Islet of Langerhans (tissue), 1 donor: ENCODE data around the gene FIBP.
"Not testable (repeated sequence)": the region's sequence is repeated elsewhere in the genome, so short reads cannot be mapped to it uniquely, and the experiment has no call there.

Source experiments
- FAIRE-seq: peaks from one replicate; lab custom pipeline; 2011; peaks lifted over from hg19 to GRCh38; lab: Jason Lieb, UNC

The FIBP gene

GRCh38 chr11:65912845-65913244 is 24.6 kb upstream of the FIBP start:
- no peak for FAIRE-seq

DNA sequence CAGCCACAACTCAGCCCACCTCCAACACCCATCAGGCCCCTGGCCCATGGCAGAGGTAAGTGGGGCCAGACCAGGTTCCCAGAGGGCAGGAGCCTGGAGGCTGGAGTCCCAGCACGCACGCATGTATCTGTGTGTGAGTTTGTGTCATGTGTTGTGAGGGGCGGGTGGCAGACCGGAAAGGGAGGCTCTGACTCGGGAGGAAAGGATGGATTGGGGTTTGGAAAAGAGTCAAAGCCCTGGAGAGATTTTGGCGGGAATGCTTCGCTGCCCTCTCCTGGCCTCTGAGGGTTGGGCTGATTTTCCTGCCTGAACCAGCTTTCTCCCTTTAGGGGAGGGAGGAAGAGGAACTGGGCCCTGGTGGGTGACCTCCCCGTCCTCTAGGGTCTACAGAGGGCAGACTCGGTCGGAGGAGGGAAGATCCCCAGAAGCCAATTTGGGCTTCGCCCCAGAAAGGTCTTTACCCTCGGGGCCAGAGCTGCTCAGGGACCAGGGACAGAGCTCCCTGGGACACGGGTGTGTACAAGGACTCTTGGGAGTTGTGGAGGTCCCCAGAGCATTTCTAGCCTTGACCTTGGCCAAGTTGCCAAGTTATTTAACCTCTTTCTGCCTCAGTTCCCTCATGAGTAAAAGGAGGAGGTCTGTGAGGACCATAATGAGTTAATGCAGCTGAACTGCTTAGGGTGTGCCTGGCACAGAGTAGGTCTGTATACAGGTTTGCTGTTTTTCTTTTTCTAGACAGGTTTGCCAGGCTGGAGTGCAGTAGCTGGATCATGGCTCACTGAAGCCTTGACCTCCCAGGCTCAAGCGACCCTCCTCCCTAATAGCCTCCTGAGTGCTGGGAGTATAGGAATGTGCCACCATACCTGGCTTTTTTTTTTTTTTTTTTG is 23.7 kb upstream of the FIBP start:
- FAIRE-seq = no peak

DNA sequence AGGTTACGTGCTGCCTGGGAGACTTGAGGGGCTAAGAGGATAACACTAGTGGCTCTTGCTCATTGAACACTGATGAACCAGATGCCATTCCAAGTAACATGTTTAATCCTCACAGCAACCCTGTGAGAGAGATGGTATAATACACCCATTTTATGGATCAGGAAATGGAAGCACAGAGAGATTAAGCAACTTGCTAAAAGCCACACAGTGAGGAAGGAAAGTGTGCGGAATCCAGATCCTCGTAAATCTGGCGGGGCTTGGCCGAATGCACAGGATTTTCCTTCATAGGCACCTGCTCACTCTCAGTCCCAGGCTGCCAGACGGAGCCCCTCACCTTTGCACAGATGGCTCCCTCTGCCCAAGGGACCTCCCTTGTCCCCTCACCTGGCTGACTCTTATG is 19.6 kb upstream of the FIBP start:
- no peak for FAIRE-seq

- no peak for FAIRE-seq
These were observed 18.3 kb upstream of the FIBP start for GRCh38 chr11:65906602-65907001.

GRCh38 chr11:65903715-65904114 is 15.4 kb upstream of the FIBP start:
- no peak for FAIRE-seq

- no peak for FAIRE-seq
These were observed 14.8 kb upstream of the FIBP start for GRCh38 chr11:65903068-65903481.

DNA sequence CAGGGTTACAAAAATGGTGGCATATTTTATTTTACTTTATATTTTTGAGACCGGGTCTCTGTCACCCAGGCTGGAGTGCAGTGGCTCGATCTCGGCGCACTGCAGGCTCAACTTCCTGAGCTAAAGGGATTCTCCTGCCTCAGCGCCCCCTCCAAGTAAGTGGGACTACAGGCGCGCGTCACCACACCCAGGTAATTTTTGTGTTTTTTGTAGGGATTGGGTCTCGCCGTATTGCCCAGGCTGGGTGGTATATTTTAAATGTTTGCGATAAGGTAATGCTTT is 12.6 kb upstream of the FIBP start:
- no peak for FAIRE-seq

GRCh38 chr11:65900125-65900898 is 12.0 kb upstream of the FIBP start, which contains the start of gene FOSL1:
Gene FOSL1 (minus strand): TSS chr11:65900388. CDS start chr11:65900339, 49 bp downstream.
- no peak for FAIRE-seq

GRCh38 chr11:65899356-65900124 is 11.3 kb upstream of the FIBP start:
- FAIRE-seq = no peak

- no peak for FAIRE-seq
These were observed 10.5 kb upstream of the FIBP start for GRCh38 chr11:65898656-65899355.

DNA sequence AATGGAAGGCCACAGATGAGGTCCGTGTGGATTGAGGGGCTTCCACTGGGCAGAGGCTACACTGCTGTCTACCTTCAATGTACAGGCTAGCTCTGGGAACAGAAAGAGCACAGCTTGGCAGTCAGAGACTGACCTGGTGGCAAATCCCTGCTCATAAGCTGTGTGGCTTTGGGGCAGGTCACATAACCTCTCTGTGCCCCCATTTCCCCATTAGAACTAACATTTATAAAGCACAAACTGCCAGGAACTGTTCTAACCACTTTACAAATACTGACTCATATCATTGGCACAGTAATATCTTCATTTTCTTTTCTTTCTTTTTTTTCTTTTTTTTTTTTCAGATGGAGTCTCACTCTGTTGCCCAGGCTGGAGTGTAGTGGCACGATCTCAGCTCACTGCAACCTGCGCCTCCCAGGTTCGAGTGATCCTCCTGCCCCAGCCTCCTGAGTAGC is 8.8 kb upstream of the FIBP start:
- FAIRE-seq = no peak

- no peak for FAIRE-seq
These were observed 8.0 kb upstream of the FIBP start for GRCh38 chr11:65896034-65896999.

DNA sequence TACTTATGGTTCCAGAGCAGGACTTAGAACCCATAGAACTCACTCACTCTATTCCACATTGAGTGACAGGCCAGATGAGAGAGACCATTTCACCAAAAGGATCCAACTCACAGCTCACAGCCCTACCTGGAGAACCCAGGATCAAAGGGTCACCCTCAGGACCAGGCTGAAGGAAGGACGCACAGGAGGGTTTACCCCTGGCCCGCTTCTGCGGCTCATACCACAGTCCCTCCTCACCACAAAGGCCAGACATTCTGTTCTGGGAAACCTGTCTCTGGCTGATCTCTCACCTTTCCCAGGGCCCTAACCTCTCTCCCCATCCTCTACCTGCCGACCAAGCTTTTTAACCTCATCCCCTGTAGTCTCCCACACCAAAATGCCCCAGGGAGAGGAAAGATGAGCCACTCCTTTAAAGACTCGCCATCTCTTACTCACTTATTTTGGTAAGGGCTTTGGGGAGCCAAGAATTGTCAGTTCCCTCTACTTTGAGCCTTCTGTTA is 7.3 kb upstream of the FIBP start:
- FAIRE-seq = no peak

DNA sequence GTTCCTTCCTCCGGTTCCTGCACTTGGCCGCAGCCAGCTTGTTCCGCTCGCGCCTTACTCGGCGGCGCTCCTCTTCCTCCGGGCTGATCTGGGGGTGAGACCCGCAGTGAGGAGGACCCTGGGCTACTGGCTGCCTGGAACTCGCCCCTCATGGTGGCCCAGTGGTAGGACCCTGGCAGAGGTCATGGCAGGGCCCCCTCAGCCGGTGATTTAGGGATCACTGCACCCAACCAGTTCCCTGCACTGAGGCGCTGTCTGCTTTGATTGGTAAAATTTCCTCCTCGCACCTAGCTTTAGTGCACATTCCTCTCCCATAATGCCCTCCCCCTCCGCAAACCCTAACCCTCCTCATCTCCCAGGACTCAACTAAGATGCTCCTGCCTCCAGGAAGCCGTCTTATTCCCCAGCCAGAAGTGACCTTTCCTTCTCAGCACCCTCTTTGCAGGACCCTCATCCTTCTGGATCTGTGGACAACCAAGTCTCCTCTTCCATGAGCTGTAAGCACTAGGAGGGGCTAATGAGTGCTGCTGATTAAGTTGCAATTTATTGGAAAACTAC is 5.8 kb upstream of the FIBP start:
- no peak for FAIRE-seq

- FAIRE-seq = no peak
These were observed 4.5 kb upstream of the FIBP start for GRCh38 chr11:65892661-65893317.

- not testable (repeated sequence) for FAIRE-seq
These were observed 3.9 kb upstream of the FIBP start for GRCh38 chr11:65892137-65892540.

DNA sequence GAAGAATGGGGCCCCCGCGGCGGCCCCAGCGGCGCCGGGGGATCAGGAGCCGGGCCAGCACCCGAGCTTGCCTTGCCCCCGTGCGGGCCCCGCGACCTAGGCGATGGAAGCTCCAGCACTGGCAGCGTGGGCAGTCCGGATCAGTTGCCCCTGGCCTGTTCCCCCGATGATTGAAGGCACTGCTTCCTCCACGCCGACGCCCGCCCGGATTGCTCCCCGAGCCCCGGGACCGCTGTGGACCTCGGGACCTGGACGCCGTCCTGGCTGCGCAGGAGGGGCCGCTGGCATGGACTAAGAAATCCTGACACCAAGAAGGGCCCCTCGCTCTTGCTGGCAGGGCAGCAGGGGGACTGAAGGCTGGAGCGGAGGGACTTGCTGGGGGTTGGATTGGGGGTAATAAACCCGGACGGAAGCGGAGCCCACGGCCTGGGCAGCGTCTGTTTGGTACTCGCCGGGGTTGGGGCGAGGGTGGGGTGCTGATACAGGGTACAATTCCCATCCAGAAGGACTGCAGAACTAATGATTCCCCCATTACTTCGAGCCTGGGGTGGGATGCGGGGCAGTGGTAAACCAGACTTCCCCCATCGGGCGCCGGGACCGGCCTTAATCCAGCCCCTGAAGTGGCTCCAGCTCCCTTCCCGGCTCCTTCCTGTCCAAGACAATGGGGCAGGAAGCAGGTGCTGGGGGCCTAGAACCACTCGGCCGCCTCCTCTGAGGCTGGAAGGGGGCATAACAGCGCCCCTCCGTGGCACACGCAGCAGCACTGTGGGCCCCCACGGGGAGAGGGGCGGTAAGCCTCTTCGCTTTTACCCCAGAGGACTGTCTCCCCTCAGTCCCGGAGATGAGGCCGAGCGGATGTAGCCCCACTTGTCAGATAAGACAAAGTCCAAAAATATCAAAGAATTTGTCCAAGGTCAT is 3.2 kb upstream of the FIBP start:
- FAIRE-seq = no peak

- FAIRE-seq = no peak
These were observed 2.3 kb upstream of the FIBP start, which contains the start of gene CCDC85B for GRCh38 chr11:65890324-65891218. Gene CCDC85B (plus strand): TSS chr11:65890673. CDS start chr11:65890784, 111 bp downstream.
